ENCODE results near the gene HIBCH. TPM values are rescaled to one million over a fixed set of nuclear protein-coding genes. Genes with fewer than 3 reads are reported as not detected.

Gene HIBCH, protein sequence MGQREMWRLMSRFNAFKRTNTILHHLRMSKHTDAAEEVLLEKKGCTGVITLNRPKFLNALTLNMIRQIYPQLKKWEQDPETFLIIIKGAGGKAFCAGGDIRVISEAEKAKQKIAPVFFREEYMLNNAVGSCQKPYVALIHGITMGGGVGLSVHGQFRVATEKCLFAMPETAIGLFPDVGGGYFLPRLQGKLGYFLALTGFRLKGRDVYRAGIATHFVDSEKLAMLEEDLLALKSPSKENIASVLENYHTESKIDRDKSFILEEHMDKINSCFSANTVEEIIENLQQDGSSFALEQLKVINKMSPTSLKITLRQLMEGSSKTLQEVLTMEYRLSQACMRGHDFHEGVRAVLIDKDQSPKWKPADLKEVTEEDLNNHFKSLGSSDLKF
- total RNA-seq = 7.9 and 20.8 TPM in 2 replicates

DNA sequence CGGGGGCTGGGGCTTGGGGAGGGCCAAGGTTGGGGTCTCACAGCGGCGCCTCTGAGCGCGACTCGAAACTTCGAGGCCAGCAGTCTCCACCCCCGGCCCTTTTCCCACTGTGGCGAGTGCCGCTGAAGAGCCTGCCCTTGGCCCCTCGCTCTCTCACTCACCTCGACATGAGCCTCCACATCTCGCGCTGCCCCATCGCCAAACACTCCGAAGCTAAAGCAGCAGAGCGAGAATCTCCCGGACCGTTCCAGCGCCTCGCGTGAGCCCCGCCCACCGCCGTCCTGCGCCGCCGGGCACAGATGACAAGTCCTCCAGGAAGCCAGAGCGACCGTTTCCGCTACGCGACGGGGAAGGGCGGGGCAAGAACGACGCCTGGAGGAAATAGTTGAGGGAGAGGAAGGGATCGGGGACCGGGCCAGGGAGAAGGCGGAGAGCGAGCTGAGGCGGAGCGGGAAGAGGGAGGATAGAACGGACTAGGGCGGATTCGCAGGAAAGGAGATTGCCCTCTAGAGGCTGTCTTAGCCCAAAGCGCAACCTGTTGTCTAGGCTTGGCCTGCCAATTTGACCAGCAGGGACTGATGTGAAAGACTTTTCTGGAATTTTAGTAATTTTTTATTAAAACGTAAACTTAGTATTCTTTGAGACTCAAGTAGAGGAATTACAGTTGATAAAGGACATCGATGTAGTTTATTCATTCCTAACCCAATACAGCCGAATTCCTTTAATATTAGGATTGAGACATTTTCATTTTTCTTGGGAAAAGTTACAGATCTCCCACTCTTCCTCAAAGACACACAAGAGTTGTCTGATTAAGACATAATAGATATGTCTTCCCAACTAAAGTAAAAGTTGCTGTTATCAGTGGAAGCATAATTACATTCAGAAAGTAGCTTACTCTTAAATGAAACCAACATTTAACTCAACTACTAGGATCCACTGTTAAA lies at the start of gene HIBCH:
TSS of gene HIBCH (minus strand) at position 272 of the 944 bp plus-strand sequence. CDS start at position 196, 76 bp downstream.

DNA sequence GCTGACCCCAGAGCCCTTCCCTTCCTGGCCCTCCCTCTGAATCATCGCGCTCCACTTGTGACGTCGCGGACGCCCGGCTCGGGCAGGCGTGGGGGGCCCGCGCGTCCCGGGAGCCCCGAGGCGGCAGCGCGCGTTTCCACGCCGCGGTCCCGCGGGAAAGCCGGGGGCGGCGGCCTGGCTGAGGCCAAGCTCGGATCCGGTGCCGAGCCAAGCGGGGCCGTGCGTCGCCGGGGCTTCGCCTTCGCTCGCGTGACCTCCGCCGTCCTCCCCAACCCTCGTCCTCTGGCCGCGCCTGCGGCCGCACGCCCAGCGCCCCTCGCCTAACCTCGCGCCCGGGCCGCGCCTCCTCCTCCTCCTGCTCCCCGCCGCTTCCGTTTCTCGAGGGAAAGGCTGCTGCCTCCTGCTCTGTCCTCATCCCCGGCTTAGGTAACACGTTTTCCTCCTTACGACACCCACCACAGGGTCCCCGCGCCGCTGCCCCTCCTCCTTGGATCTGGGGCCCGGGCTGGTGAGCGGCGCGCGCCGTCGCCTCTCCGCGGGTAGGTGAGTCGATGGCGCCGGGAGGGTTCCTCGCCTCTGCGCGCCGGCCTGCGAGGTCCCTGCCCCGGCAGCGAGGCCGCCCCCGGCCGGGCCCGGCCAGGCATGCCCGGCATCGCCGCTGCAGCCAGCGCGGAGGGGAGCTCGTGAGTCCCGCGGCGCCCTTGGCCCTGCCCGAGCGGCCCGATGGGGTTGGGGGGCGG lies 24.1 kb upstream of the HIBCH start, which contains the start of gene INPP1:
TSS of gene INPP1 (plus strand) at position 54 of the 740 bp plus-strand sequence. CDS start 16,514 bp downstream, outside the sequence.

Other genes with a start within 250 kb of the HIBCH start
- 6.0 and 7.0 TPM in 2 replicates for gene INPP1, start 23.8 kb upstream of the HIBCH start, total RNA-seq
- 0.90 and 4.4 TPM in 2 replicates for gene MFSD6, start 88.5 kb upstream of the HIBCH start, total RNA-seq
- gene NEMP2, start 214.9 kb upstream of the HIBCH start, total RNA-seq = 2.2 and 2.3 TPM in 2 replicates